ENCODE data around the gene FAM162B. TPM values are rescaled to one million over a fixed set of nuclear protein-coding genes. Genes with fewer than 3 reads are reported as not detected.

The FAM162B gene
- total and polyA plus RNA-seq, 4 donors, result 0.56 to 1.0 (median 0.59) TPM

GRCh38 chr6:116779573-116780164 lies 14.2 kb upstream of the FAM162B start:
- H3K4me3 ChIP-seq (ENCODE audit: low read depth in 1 of 3, low read length in 3 of 3), result no peak overlapping the region
- peaks cover 0 to 2% (median 0%) of the 10 kb centered on the region in 4 donors for H3K27me3 ChIP-seq (ENCODE audit: control insufficient read depth in 4 of 4, insufficient read depth in 4 of 4, low read length in 3 of 4)
- H3K9ac ChIP-seq (ENCODE audit: low read depth in 1 of 2, low read length in 2 of 2), result no peak overlapping the region
- WGBS, result 23% methylated on average over 13 of the region's 13 CpGs
- no peak overlapping the region for H3K27ac ChIP-seq (ENCODE audit: low read depth in 1 of 2, low read length in 2 of 2)
- peaks cover 0 to 2% (median 1%) of the 10 kb centered on the region in 4 donors for H3K4me1 ChIP-seq (ENCODE audit: control insufficient read depth in 4 of 4, insufficient read depth in 4 of 4, low read length in 3 of 4)
- H3K36me3 ChIP-seq (ENCODE audit: control insufficient read depth in 4 of 4, insufficient read depth in 3 of 4, low read depth in 1 of 4, low read length in 3 of 4), result no peaks in the 10 kb centered on the region
- no peak for DNase-seq (ENCODE audit: low spot score)
- TF ChIP-seq JUND (IDR thresholded peaks at IDR 0.05), result no peak
- TF ChIP-seq SP1 (IDR thresholded peaks at IDR 0.05), result no peak
- peak; percentile 64 to 71 for TF ChIP-seq RAD21 (IDR thresholded peaks at IDR 0.05)
- TF ChIP-seq CTCF (IDR thresholded peaks at IDR 0.05; ENCODE audit: low read depth, low read length, missing input control), result peak; percentile 23
- H3K9me3 ChIP-seq (ENCODE audit: control insufficient read depth in 4 of 4, low read length in 3 of 4), result no peaks in the 10 kb centered on the region

GRCh38 chr6:116773886-116774285 lies 8.4 kb upstream of the FAM162B start:
- Histone ChIP-seq H3K4me3 (ENCODE audit: low read depth in 1 of 3, low read length in 3 of 3) (no peak overlapping the region), H3K27ac (ENCODE audit: low read depth in 1 of 2, low read length in 2 of 2) (no peak overlapping the region), H3K4me1 (ENCODE audit: control insufficient read depth in 4 of 4, insufficient read depth in 4 of 4, low read length in 3 of 4) (no peaks in the 10 kb centered on the region), H3K36me3 (ENCODE audit: control insufficient read depth in 4 of 4, insufficient read depth in 3 of 4, low read depth in 1 of 4, low read length in 3 of 4) (no peaks in the 10 kb centered on the region), H3K9ac (ENCODE audit: low read depth in 1 of 2, low read length in 2 of 2) (no peak overlapping the region), H3K27me3 (ENCODE audit: control insufficient read depth in 4 of 4, insufficient read depth in 4 of 4, low read length in 3 of 4) (peaks cover 0 to 3% (median 0%) of the 10 kb centered on the region in 4 donors), H3K9me3 (ENCODE audit: control insufficient read depth in 4 of 4, low read length in 3 of 4) (no peaks in the 10 kb centered on the region)
- DNase-seq (ENCODE audit: low spot score), result no peak
- TF ChIP-seq HNF4A (conservative IDR thresholded peaks at IDR 0.05) (no peak), SP1 (IDR thresholded peaks at IDR 0.05) (no peak), EGR1 (IDR thresholded peaks at IDR 0.05; ENCODE audit: low read depth in 2 of 2) (no peak), FOXA2 (IDR thresholded peaks at IDR 0.05) (no peak), ATF3 (IDR thresholded peaks at IDR 0.05) (no peak)
- 69% methylated on average over 1 of the region's 1 CpG for WGBS

- TF ChIP-seq JUND (IDR thresholded peaks at IDR 0.05), result no peak
- TF ChIP-seq RAD21 (IDR thresholded peaks at IDR 0.05), result no peak
- TF ChIP-seq REST (IDR thresholded peaks at IDR 0.05), result no peak
Measured at GRCh38 chr6:116772450-116772849, 6.9 kb upstream of the FAM162B start.

More at GRCh38 chr6:116772450-116772849, 6.9 kb upstream of the FAM162B start:
- H3K4me3 ChIP-seq (ENCODE audit: low read depth in 1 of 3, low read length in 3 of 3), result no peak overlapping the region
- H3K4me1 ChIP-seq (ENCODE audit: control insufficient read depth in 4 of 4, insufficient read depth in 4 of 4, low read length in 3 of 4), result no peaks in the 10 kb centered on the region
- H3K36me3 ChIP-seq (ENCODE audit: control insufficient read depth in 4 of 4, insufficient read depth in 3 of 4, low read depth in 1 of 4, low read length in 3 of 4), result no peaks in the 10 kb centered on the region
- DNase-seq (ENCODE audit: low spot score), result no peak
- H3K9me3 ChIP-seq (ENCODE audit: control insufficient read depth in 4 of 4, low read length in 3 of 4), result no peaks in the 10 kb centered on the region
- H3K27ac ChIP-seq (ENCODE audit: low read depth in 1 of 2, low read length in 2 of 2), result no peak overlapping the region
- H3K9ac ChIP-seq (ENCODE audit: low read depth in 1 of 2, low read length in 2 of 2), result no peak overlapping the region
- 62% methylated on average over 1 of the region's 1 CpG for WGBS
- peaks cover 0 to 3% (median 0%) of the 10 kb centered on the region in 4 donors for H3K27me3 ChIP-seq (ENCODE audit: control insufficient read depth in 4 of 4, insufficient read depth in 4 of 4, low read length in 3 of 4)

Measured in liver (tissue), 9 donors.